ENCODE data around the gene CD44. TPM values are rescaled to one million over a fixed set of nuclear protein-coding genes. Genes with fewer than 3 reads are reported as not detected.
"Not testable (repeated sequence)": the region's sequence is repeated elsewhere in the genome, so short reads cannot be mapped to it uniquely, and the experiment has no call there.

Gene CD44
- total and polyA plus RNA-seq, 4 donors, result 4.1 to 26.9 (median 14.6) TPM

- H3K4me1 ChIP-seq (ENCODE audit: control insufficient read depth in 4 of 4, insufficient read depth in 4 of 4, low read length in 3 of 4), result no peaks in the 10 kb centered on the region
- H3K9me3 ChIP-seq (ENCODE audit: control insufficient read depth in 4 of 4, low read length in 3 of 4), result no peaks in the 10 kb centered on the region
- H3K9ac ChIP-seq (ENCODE audit: low read depth in 1 of 2, low read length in 2 of 2), result no peak overlapping the region
- no peak overlapping the region for H3K27ac ChIP-seq (ENCODE audit: low read depth in 1 of 2, low read length in 2 of 2)
- no peak overlapping the region for H3K4me3 ChIP-seq (ENCODE audit: low read depth in 1 of 3, low read length in 3 of 3)
- no peak for TF ChIP-seq YY1 (IDR thresholded peaks at IDR 0.05)
- no peak for TF ChIP-seq TAF1 (conservative IDR thresholded peaks at IDR 0.05)
- TF ChIP-seq FOXA2 (IDR thresholded peaks at IDR 0.05), result no peak
- TF ChIP-seq SP1 (IDR thresholded peaks at IDR 0.05), result no peak
- TF ChIP-seq EGR1 (IDR thresholded peaks at IDR 0.05; ENCODE audit: low read depth in 2 of 2), result no peak
- no peak for TF ChIP-seq JUND (IDR thresholded peaks at IDR 0.05)
- TF ChIP-seq FOXA1 (IDR thresholded peaks at IDR 0.05), result no peak
- no peak for TF ChIP-seq RXRA (IDR thresholded peaks at IDR 0.05)
- no peak for TF ChIP-seq CTCF (IDR thresholded peaks at IDR 0.05; ENCODE audit: low read depth, low read length, missing input control)
- no peak for TF ChIP-seq MAX (IDR thresholded peaks at IDR 0.05)
- H3K36me3 ChIP-seq (ENCODE audit: control insufficient read depth in 4 of 4, insufficient read depth in 3 of 4, low read depth in 1 of 4, low read length in 3 of 4), result peaks cover 0 to 2% (median 0%) of the 10 kb centered on the region in 4 donors
- no peaks in the 10 kb centered on the region for H3K27me3 ChIP-seq (ENCODE audit: control insufficient read depth in 4 of 4, insufficient read depth in 4 of 4, low read length in 3 of 4)
- DNase-seq (ENCODE audit: low spot score), result no peak
- 91% methylated on average over 1 of the region's 1 CpG for WGBS
These were observed 85.0 kb downstream of the CD44 start for GRCh38 chr11:35223991-35224390.

- WGBS, result 73% methylated on average over 3 of the region's 3 CpGs
- Histone ChIP-seq H3K9me3 (ENCODE audit: control insufficient read depth in 4 of 4, low read length in 3 of 4) (no peaks in the 10 kb centered on the region), H3K36me3 (ENCODE audit: control insufficient read depth in 4 of 4, insufficient read depth in 3 of 4, low read depth in 1 of 4, low read length in 3 of 4) (peaks cover 0 to 2% (median 0%) of the 10 kb centered on the region in 4 donors), H3K27me3 (ENCODE audit: control insufficient read depth in 4 of 4, insufficient read depth in 4 of 4, low read length in 3 of 4) (no peaks in the 10 kb centered on the region), H3K9ac (ENCODE audit: low read depth in 1 of 2, low read length in 2 of 2) (no peak overlapping the region), H3K4me1 (ENCODE audit: control insufficient read depth in 4 of 4, insufficient read depth in 4 of 4, low read length in 3 of 4) (no peaks in the 10 kb centered on the region), H3K27ac (ENCODE audit: low read depth in 1 of 2, low read length in 2 of 2) (no peak overlapping the region), H3K4me3 (ENCODE audit: low read depth in 1 of 3, low read length in 3 of 3) (no peak overlapping the region)
- no peak for TF ChIP-seq EGR1 (IDR thresholded peaks at IDR 0.05; ENCODE audit: low read depth in 2 of 2)
- TF ChIP-seq, protein P1, sequence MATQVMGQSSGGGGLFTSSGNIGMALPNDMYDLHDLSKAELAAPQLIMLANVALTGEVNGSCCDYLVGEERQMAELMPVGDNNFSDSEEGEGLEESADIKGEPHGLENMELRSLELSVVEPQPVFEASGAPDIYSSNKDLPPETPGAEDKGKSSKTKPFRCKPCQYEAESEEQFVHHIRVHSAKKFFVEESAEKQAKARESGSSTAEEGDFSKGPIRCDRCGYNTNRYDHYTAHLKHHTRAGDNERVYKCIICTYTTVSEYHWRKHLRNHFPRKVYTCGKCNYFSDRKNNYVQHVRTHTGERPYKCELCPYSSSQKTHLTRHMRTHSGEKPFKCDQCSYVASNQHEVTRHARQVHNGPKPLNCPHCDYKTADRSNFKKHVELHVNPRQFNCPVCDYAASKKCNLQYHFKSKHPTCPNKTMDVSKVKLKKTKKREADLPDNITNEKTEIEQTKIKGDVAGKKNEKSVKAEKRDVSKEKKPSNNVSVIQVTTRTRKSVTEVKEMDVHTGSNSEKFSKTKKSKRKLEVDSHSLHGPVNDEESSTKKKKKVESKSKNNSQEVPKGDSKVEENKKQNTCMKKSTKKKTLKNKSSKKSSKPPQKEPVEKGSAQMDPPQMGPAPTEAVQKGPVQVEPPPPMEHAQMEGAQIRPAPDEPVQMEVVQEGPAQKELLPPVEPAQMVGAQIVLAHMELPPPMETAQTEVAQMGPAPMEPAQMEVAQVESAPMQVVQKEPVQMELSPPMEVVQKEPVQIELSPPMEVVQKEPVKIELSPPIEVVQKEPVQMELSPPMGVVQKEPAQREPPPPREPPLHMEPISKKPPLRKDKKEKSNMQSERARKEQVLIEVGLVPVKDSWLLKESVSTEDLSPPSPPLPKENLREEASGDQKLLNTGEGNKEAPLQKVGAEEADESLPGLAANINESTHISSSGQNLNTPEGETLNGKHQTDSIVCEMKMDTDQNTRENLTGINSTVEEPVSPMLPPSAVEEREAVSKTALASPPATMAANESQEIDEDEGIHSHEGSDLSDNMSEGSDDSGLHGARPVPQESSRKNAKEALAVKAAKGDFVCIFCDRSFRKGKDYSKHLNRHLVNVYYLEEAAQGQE (IDR thresholded peaks at IDR 0.05), result no peak
- TF ChIP-seq JUND (IDR thresholded peaks at IDR 0.05), result no peak
- no peak for TF ChIP-seq NR2F2 (IDR thresholded peaks at IDR 0.05)
- TF ChIP-seq RXRA (IDR thresholded peaks at IDR 0.05), result no peak
- no peak for TF ChIP-seq CTCF (IDR thresholded peaks at IDR 0.05; ENCODE audit: low read depth, low read length, missing input control)
- TF ChIP-seq HNF4A (conservative IDR thresholded peaks at IDR 0.05), result no peak
- TF ChIP-seq ZBTB33 (IDR thresholded peaks at IDR 0.05), result no peak
- no peak for TF ChIP-seq FOXA2 (IDR thresholded peaks at IDR 0.05)
- TF ChIP-seq FOXA1 (IDR thresholded peaks at IDR 0.05), result no peak
- no peak for TF ChIP-seq TAF1 (conservative IDR thresholded peaks at IDR 0.05)
- no peak for TF ChIP-seq SP1 (IDR thresholded peaks at IDR 0.05)
- TF ChIP-seq GABPA (IDR thresholded peaks at IDR 0.05 in 1 of 2, conservative IDR thresholded peaks at IDR 0.05 in 1 of 2), result no peak
- TF ChIP-seq RAD21 (IDR thresholded peaks at IDR 0.05), result no peak
- TF ChIP-seq MAX (IDR thresholded peaks at IDR 0.05), result no peak
- no peak for TF ChIP-seq YY1 (IDR thresholded peaks at IDR 0.05)
- TF ChIP-seq, protein P2, sequence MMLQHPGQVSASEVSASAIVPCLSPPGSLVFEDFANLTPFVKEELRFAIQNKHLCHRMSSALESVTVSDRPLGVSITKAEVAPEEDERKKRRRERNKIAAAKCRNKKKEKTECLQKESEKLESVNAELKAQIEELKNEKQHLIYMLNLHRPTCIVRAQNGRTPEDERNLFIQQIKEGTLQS (IDR thresholded peaks at IDR 0.05), result no peak
- TF ChIP-seq HNF4G (IDR thresholded peaks at IDR 0.05), result no peak
- DNase-seq (ENCODE audit: low spot score), result no peak
These were observed 87.1 kb downstream of the CD44 start for GRCh38 chr11:35225946-35226520.

GRCh38 chr11:35226756-35227155, 87.8 kb downstream of the CD44 start:
- not testable (repeated sequence) for H3K9ac ChIP-seq (ENCODE audit: low read depth in 1 of 2, low read length in 2 of 2); H3K27ac ChIP-seq (ENCODE audit: low read depth in 1 of 2, low read length in 2 of 2); H3K36me3 ChIP-seq (ENCODE audit: control insufficient read depth in 4 of 4, insufficient read depth in 3 of 4, low read depth in 1 of 4, low read length in 3 of 4); H3K4me1 ChIP-seq (ENCODE audit: control insufficient read depth in 4 of 4, insufficient read depth in 4 of 4, low read length in 3 of 4); H3K4me3 ChIP-seq (ENCODE audit: low read depth in 1 of 3, low read length in 3 of 3); H3K27me3 ChIP-seq (ENCODE audit: control insufficient read depth in 4 of 4, insufficient read depth in 4 of 4, low read length in 3 of 4); H3K9me3 ChIP-seq (ENCODE audit: control insufficient read depth in 4 of 4, low read length in 3 of 4); DNase-seq (ENCODE audit: low spot score)
- 94% methylated on average over 6 of the region's 6 CpGs for WGBS
